DND-41 (cell line): ENCODE measurements around the gene FBXO41.

Source experiments
- EZH2 ChIP-seq: IDR thresholded peaks from 3 replicates; pipeline ENCODE4 v1.6.1; 2012; ENCODE audit warnings: borderline replicate concordance, low read depth, mild to moderate bottlenecking, moderate library complexity, low read length, inconsistent platforms; ENCODE audit not compliant: severe bottlenecking
- TF ChIP-seq, protein P1 (sequence below): IDR thresholded peaks from 2 replicates; pipeline ENCODE4 v1.5.1; 2012; ENCODE audit warnings: borderline replicate concordance, low read length, moderate library complexity, mild to moderate bottlenecking; ENCODE audit not compliant: poor library complexity, severe bottlenecking; ENCODE audit errors: extremely low read depth

DNA sequence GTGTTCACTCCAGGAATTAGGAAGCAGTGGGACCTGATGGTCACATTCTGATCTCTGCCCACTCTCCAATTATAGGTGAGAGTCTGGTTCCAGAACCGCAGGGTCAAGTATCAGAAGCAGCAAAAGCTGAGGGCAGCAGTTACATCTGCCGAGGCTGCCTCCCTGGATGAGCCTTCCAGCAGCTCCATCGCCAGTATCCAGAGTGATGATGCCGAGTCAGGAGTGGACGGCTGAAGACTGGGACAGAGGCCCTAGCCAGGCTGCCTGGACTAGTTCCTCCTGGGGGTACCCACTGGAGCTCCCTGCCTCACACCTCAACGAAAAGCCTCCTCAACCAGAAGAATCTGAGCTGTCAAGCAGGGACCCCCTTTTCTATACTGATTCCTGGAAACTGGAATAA lies 73.6 kb downstream of the FBXO41 start:
- TF ChIP-seq, protein P1, sequence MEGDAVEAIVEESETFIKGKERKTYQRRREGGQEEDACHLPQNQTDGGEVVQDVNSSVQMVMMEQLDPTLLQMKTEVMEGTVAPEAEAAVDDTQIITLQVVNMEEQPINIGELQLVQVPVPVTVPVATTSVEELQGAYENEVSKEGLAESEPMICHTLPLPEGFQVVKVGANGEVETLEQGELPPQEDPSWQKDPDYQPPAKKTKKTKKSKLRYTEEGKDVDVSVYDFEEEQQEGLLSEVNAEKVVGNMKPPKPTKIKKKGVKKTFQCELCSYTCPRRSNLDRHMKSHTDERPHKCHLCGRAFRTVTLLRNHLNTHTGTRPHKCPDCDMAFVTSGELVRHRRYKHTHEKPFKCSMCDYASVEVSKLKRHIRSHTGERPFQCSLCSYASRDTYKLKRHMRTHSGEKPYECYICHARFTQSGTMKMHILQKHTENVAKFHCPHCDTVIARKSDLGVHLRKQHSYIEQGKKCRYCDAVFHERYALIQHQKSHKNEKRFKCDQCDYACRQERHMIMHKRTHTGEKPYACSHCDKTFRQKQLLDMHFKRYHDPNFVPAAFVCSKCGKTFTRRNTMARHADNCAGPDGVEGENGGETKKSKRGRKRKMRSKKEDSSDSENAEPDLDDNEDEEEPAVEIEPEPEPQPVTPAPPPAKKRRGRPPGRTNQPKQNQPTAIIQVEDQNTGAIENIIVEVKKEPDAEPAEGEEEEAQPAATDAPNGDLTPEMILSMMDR = no peak
- no peak for TF ChIP-seq EZH2
